Kasumi-1 (cell line): ENCODE data around the gene ITGB4.

Source experiments
- DNase-seq, 2 experiments: peaks; one replicate each; lab custom pipeline; 2025; lab: John Stamatoyannopoulos, UW

ITGB4 gene

GRCh38 chr17:75697651-75698291 is 23.5 kb upstream of the ITGB4 start:
- DNase-seq = no peak

- DNase-seq = no peak
Observed at GRCh38 chr17:75698659-75699058, 22.6 kb upstream of the ITGB4 start.

- no peak for DNase-seq
Observed at GRCh38 chr17:75701288-75701687, 20.0 kb upstream of the ITGB4 start.

GRCh38 chr17:75703191-75703590 is 18.1 kb upstream of the ITGB4 start:
- no peak for DNase-seq

- no peak for DNase-seq
Observed at GRCh38 chr17:75703591-75703990, 17.7 kb upstream of the ITGB4 start.

- no peak for DNase-seq
Observed at GRCh38 chr17:75704963-75705875, 16.0 kb upstream of the ITGB4 start.

GRCh38 chr17:75706042-75706728 is 15.1 kb upstream of the ITGB4 start:
- DNase-seq = no peak

- no peak for DNase-seq
Observed at GRCh38 chr17:75707079-75707571, 14.1 kb upstream of the ITGB4 start.

- peak; percentile 29 to 31 for DNase-seq
Observed at GRCh38 chr17:75712446-75712845, 8.8 kb upstream of the ITGB4 start.

GRCh38 chr17:75719732-75720131 is 1.5 kb upstream of the ITGB4 start:
- DNase-seq = no peak

- no peak for DNase-seq
Observed at GRCh38 chr17:75721463-75722011, 278 bp downstream of the ITGB4 start.

GRCh38 chr17:75722076-75722475 is 817 bp downstream of the ITGB4 start:
- DNase-seq = no peak

- DNase-seq = no peak
Observed at GRCh38 chr17:75722542-75723095, 1.4 kb downstream of the ITGB4 start.

GRCh38 chr17:75723171-75723930 is 2.1 kb downstream of the ITGB4 start:
- no peak for DNase-seq

GRCh38 chr17:75724016-75725003 is 3.1 kb downstream of the ITGB4 start:
- DNase-seq = no peak

GRCh38 chr17:75725504-75725903 is 4.2 kb downstream of the ITGB4 start:
- DNase-seq = no peak

- no peak for DNase-seq
Observed at GRCh38 chr17:75727391-75727790, 6.1 kb downstream of the ITGB4 start.

GRCh38 chr17:75729351-75729750 is 8.1 kb downstream of the ITGB4 start:
- DNase-seq = no peak

GRCh38 chr17:75730065-75730464 is 8.8 kb downstream of the ITGB4 start:
- DNase-seq = no peak
